H4 (cell line): ENCODE results near the gene C2orf76. TPM values are rescaled to one million over a fixed set of nuclear protein-coding genes. Genes with fewer than 3 reads are reported as not detected.
A peak's percentile ranks its signal among the peaks of the same experiment; 100 is the strongest.
"Not testable (repeated sequence)": the region's sequence is repeated elsewhere in the genome, so short reads cannot be mapped to it uniquely, and the experiment has no call there.

Experiments
- DNase-seq: peaks from one replicate; pipeline ENCODE4 v3.0.0-alpha.2; 2015; ENCODE audit warnings: low spot score
- total RNA-seq: library from RNA; depleted of rRNA; stranded (reverse); fragments of >200 nt; shearing (Covaris generic); gene quantifications from 2 replicates; pipeline ENCODE4 v1.2.3, GENCODE V29; 2014

C2orf76 gene
- total RNA-seq, 1 experiment from 2014 or later = 15.4 TPM

GRCh38 chr2:119377294-119377992 is 10.8 kb upstream of the C2orf76 start:
- no peak for DNase-seq

DNA sequence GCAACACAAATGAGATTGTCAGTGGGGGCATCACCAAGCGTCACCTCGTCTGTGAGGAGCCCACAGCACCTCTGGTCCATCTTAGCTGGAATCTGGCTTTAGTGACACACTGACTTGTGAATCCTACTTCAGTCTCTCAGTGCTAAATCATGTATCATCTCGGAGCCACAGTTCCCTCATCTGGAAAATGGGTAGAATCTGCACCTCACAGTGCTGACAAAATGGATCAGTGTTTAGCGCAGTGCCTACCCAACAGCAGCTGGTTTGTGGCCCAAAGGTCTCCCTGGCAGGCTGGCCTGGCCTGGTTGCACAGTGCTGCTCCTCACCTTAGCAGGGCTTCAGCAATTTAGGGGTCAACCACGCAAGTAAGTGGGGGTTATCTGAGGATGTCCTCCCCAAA is 10.2 kb upstream of the C2orf76 start:
- no peak for DNase-seq

- DNase-seq = not testable (repeated sequence)
These were observed 9.8 kb upstream of the C2orf76 start for GRCh38 chr2:119376406-119376805.

- DNase-seq = not testable (repeated sequence)
These were observed 7.5 kb upstream of the C2orf76 start for GRCh38 chr2:119373907-119374745.

DNA sequence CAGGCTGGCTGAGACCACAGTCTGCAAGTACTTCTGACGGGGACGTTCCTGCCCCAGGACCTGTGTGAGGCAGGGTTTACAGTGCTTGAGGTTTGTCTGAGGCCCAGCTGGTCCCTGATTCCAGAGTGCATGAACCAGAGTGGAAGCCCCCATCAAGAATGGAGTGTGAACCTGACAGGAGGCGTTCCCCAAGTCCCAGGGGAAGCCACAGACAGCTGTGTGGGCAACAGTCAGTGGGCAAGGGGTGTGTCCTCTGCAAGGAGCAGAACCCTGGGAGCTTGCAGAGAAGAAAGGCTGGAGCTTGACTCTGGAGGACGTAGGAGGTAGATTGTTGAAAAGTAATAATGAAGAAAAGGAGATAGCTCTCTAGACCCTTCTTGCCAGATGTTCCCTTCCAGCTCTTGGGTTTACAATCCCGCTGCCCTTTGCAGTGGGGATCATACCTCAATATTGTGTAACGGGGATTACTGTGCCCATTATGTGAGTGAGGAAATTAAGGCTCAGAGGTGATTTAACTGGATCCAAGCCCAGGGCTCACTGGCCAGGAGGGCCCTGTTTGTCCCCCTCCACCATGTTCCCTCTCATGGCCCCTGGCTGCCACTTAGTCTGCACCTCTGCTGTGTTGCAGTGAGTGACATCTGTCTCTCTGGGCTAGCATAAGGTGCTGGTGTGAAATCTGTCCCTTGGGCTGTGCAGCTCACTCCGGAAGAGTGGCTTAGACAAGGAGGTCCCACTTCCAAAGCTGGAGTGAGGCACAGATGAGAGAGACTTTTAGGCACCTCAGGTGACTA is 6.3 kb upstream of the C2orf76 start:
- no peak for DNase-seq

DNA sequence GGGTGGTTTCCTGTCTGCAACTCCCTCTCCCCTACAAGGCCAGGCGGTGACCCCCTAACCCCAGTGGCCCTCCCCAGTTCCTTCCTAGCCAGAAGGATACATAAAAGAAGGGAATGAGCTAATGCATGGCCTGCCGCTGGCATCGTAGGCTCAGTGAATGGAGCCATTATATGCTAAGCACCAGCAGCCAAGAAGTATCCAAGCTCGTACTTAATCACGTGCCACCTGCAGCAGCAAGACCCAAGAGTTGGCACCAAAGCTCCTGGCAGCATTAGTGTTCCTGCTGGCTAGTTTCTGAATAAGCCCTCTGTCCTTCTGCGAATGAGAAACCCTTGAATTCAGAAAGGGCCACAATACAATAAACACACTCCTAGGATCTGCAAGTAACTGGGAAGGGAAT is 4.5 kb upstream of the C2orf76 start:
- DNase-seq = no peak

DNA sequence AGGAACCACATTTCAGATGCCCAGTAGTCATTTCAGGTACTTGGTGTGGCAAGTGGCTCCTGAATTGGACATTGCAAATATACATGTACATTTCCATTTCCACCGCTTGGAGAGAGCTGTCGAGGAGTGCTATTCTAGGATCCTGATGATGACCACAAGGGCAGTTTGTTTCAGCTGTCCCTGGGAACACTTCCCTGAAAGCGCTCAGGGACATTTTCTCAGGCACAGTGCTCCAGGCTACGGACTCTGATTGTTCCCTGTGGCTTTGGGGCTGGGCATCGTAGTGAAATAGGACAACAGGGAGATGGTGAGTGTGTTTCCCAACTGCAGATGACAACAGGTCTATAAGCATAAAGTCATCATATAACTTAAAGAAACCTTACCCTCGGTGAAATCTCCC is 3.2 kb upstream of the C2orf76 start:
- DNase-seq = no peak

DNA sequence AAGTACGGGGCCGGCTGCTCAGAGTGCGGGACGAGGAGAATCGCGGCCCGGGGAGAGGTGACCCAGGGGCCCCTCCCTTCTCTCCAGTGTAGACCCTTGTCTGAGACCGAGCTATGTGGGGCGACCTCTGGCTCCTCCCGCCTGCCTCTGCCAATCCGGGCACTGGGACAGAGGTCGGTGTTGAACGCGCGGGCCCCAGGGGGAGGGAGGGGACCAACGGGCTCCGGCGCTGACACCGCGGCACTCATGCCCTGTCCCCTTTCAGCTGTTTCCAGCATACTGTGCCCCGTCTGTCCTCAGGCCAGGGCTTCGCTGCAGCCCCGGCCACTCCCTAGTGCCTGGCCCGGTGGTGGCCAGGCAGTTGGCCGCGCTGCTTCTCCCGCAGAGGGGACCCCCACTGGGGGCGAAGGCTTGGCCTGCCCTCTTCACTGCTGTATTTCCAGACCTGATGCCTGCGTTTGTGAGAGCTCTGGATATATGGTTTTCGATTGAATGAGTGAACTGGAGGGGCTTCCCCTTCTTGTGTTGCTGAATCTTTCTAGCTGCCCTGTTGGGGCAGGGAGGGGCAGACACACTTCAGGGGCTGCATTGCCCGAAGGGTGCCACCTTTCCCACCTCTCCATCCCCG is 952 bp upstream of the C2orf76 start:
- DNase-seq = peak; percentile 15

DNA sequence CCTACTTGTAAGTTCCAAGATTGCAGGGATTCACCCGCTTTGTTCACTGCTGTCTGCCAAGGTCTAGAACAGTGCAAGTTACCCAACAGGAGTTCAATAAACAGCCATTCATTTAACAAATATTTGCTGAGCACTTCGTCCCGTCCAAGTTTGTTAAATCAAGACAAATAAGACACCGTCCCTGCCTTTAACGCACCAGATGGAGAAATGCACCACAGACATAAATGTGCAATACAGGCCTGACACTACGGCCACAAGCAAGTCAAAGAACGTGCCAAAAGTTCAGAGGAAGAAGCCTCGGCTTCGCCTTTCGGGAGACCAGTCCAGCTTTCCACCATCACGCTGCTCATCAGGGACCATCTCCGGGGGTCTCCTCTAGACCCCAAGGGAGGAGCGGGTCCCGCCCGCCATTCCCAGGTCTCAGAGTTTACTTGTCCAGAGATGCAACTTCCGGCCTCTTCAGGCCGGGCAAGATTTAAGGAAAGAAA is 429 bp downstream of the C2orf76 start:
- DNase-seq = no peak

GRCh38 chr2:119365436-119365835 is 1.2 kb downstream of the C2orf76 start:
- no peak for DNase-seq

- no peak for DNase-seq
These were observed 1.8 kb downstream of the C2orf76 start for GRCh38 chr2:119364798-119365197.

GRCh38 chr2:119360423-119360966 is 6.1 kb downstream of the C2orf76 start:
- no peak for DNase-seq

GRCh38 chr2:119359774-119360173 is 6.9 kb downstream of the C2orf76 start:
- no peak for DNase-seq

DNA sequence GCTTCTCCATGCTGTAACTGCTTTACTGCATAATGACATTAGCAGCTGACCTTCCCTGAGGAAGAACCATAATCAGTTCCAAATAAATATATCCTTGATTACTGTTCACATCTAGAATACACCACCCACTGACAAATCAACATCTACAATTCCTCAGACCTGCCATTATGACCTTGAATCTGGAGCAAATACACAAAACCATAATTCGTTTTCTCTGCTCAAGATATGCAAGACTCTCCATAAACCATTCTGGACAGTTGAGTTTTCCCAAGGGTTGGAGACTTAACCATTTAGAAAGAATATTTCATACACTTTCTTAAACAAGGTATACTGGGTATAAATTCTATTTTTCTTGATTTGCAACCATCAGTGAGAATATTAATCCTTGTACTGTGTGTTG is 11.8 kb downstream of the C2orf76 start:
- DNase-seq = no peak

GRCh38 chr2:119352357-119352756 is 14.3 kb downstream of the C2orf76 start:
- DNase-seq = no peak

GRCh38 chr2:119350311-119350998 is 16.2 kb downstream of the C2orf76 start:
- DNase-seq = no peak

GRCh38 chr2:119349289-119349688 is 17.3 kb downstream of the C2orf76 start:
- DNase-seq = no peak

DNA sequence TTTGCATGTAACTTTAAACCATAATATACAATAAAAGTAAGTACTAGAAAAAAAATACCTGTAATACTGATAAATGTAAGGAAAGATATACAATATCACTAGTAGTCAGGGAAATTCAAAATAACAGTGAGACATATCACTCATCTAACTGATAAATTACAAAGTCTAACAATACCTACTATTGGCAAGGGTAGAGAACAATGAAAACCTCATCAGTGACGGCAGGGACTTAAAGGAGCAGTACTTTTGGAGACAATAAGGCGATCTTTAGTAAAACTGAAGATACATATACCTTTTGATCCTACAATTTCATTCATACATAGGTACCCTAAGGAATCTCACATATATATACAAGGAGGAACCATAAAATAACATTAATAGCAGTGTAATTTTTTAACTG is 24.9 kb downstream of the C2orf76 start:
- no peak for DNase-seq

- no peak for DNase-seq
These were observed 27.1 kb downstream of the C2orf76 start for GRCh38 chr2:119339562-119339923.

DNA sequence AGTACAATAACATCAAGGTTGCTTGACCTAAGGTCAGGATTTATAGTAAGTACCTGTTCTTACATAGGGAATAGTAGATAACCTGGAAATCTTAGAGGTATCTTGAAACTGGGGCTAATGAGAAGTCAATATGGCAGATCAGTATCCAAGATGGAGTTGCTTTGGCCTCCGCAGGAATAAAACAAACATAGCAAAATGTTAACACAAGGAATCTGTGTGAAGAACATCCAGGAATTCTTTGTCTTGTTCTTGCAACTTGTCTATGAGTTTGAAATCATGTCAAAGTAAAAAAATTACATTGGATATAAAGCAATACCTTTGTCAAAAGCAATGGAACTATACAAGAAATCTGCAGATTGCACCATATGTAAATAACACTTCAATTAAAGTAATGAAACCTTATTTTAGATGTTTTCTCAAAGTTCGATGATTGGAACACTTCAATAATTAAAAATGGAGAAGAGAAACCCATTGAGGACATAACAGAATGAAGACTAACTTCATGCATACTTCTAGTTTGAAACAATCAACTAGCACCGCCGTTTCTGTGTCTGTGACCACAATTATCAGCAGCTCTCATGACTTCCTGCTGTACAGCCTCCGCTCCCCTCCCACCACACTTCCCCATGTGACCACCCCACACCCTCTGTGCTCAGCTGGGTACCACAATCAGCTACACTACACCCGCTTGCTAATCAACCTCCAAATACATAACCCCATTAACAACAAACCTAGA is 27.6 kb downstream of the C2orf76 start:
- no peak for DNase-seq
